K562 (cell line): ENCODE measurements around the gene NACA. TPM values are rescaled to one million over a fixed set of nuclear protein-coding genes. Genes with fewer than 3 reads are reported as not detected.

Experiments used
- BRD9 ChIP-seq: fragments of 450-650 bp; IDR thresholded peaks from 2 replicates; pipeline ENCODE4 v1.6.1; 2018; ENCODE audit warnings: low read depth; ENCODE audit not compliant: partially characterized antibody
- BRF2 ChIP-seq: IDR thresholded peaks from 3 replicates; pipeline ENCODE4 v1.6.1; 2011; ENCODE audit warnings: borderline replicate concordance, mild to moderate bottlenecking; ENCODE audit not compliant: insufficient read length, insufficient read depth
- CCNT2 ChIP-seq: IDR thresholded peaks from 2 replicates; pipeline ENCODE4 v1.6.1; 2011; ENCODE audit warnings: borderline replicate concordance, low read depth, mild to moderate bottlenecking, moderate library complexity, mixed read lengths, low read length; ENCODE audit not compliant: insufficient read length; ENCODE audit errors: extremely low read depth
- CHD4 ChIP-seq: fragments of 200-600 bp; sonication (generic); IDR thresholded peaks from 3 replicates; pipeline ENCODE4 v1.6.1; 2012; ENCODE audit warnings: low read depth, mild to moderate bottlenecking, mixed read lengths, low read length, inconsistent platforms; ENCODE audit not compliant: insufficient read depth, insufficient replicate concordance, poor library complexity, severe bottlenecking
- CXXC5 ChIP-seq: fragments of 250-450 bp; sonication (Bioruptor Pico); IDR thresholded peaks from 2 replicates; pipeline ENCODE4 v1.8.0; 2022; ENCODE audit warnings: inconsistent platforms, mild to moderate bottlenecking, moderate library complexity
- GTF2A2 ChIP-seq: IDR thresholded peaks from 2 replicates; pipeline ENCODE4 v1.6.1; 2016; ENCODE audit warnings: mild to moderate bottlenecking, missing genetic modification characterization, missing compliant biosample characterization
- HBP1 ChIP-seq: fragments of 450-650 bp; formaldehyde crosslinking; IDR thresholded peaks from 2 replicates; pipeline ENCODE4 v1.4.0; 2022; ENCODE audit warnings: missing genetic modification characterization
- HCFC1 ChIP-seq: IDR thresholded peaks from 2 replicates; pipeline ENCODE4 v1.6.1; 2012; ENCODE audit warnings: low read depth, low read length, improper control_type of control experiment
- HES1 ChIP-seq: fragments of 450-650 bp; IDR thresholded peaks from 2 replicates; pipeline ENCODE4 v1.6.1; 2016; ENCODE audit warnings: low read depth, mild to moderate bottlenecking, moderate library complexity
- MAFG ChIP-seq: fragments of 450-650 bp; conservative IDR thresholded peaks from 2 replicates; pipeline ENCODE4 v1.6.1; 2016; ENCODE audit warnings: missing genetic modification characterization, missing compliant biosample characterization
- POLR2AphosphoS5 ChIP-seq: IDR thresholded peaks from 2 replicates; pipeline ENCODE4 v1.6.1; 2011; ENCODE audit warnings: mild to moderate bottlenecking, low read depth, low read length, moderate library complexity; ENCODE audit not compliant: control insufficient read depth, insufficient read depth
- PTBP1 ChIP-seq: fragments of 200-400 bp; formaldehyde crosslinking; IDR thresholded peaks from 2 replicates; pipeline ENCODE4 v1.6.1; 2017; ENCODE audit warnings: low read depth, low read length
- RBM25 ChIP-seq: fragments of 200-400 bp; formaldehyde crosslinking; IDR thresholded peaks from 2 replicates; pipeline ENCODE4 v1.6.1; 2018; ENCODE audit warnings: low read length, low read depth, moderate library complexity; ENCODE audit not compliant: severe bottlenecking
- TCF3 ChIP-seq: sonication (generic); formaldehyde crosslinking; IDR thresholded peaks from 2 replicates; pipeline ENCODE4 v1.4.0; 2020; ENCODE audit warnings: mild to moderate bottlenecking, missing genetic modification reagents
- TRIM28 ChIP-seq: fragments of 450-650 bp; IDR thresholded peaks from 2 replicates; pipeline ENCODE4 v1.6.1; 2017
- ZMIZ1 ChIP-seq, 2 experiments: fragments of 150-350 bp in 1 of 2; IDR thresholded peaks; 2 replicates each; pipeline ENCODE4 v1.6.1; 2012 to 2016; ENCODE audit warnings: low read depth in 2 of 2, low read length in 2 of 2, mild to moderate bottlenecking in 1 of 2, moderate library complexity in 1 of 2
- ZNF717 ChIP-seq: fragments of 250-450 bp; sonication (Bioruptor Pico); IDR thresholded peaks from 2 replicates; pipeline ENCODE4 v1.5.0; 2021
- polyA plus RNA-seq, 8 experiments: library from polyadenylated mRNA; depleted of rRNA in 4 of 8; stranded (reverse) in 5 of 8; unstranded in 3 of 8; fragments of >200 nt; fragmentation: Nextera tagmentation in 2 of 8; fragmentation: Illumina TruSeq in 1 of 8; extraction: Ambion mirVana in 2 of 8; extraction: Trizol in 1 of 8; gene quantifications; 2 replicates each; pipeline versions ENCODE4 v1.2.1 to v1.2.3, GENCODE V29; 2011 to 2014; ENCODE audit warnings: inconsistent platforms in 1 of 8, missing spikeins in 1 of 8
- total RNA-seq, 7 experiments: library from RNA; depleted of rRNA in 6 of 7; stranded (reverse); fragments of >200 nt in 6 of 7; fragmentation: Illumina TruSeq in 2 of 7; extraction: Trizol in 2 of 7; gene quantifications; 2 replicates each; pipeline versions ENCODE4 v1.2.1 to v1.2.3, GENCODE V29; 2011 to 2021; ENCODE audit warnings: low replicate concordance in 1 of 7

Gene NACA
- total and polyA plus RNA-seq, 9 of the 15 experiments (the other 6 are each of a cell fraction or from before 2014, with no cell fraction given), result 1,030 to 2,416 (median 1,645) TPM

- TF ChIP-seq HCFC1, result no peak
- no peak for TF ChIP-seq TRIM28
- TF ChIP-seq RBM25, result no peak
- TF ChIP-seq MAFG, result no peak
- no peak for TF ChIP-seq CHD4
- TF ChIP-seq ZNF717 (CRISPR knock-in tag), result no peak
- TF ChIP-seq BRD9, result peak; percentile 61
- TF ChIP-seq CCNT2, result peak; percentile 50
- no peak for TF ChIP-seq ZMIZ1 (IDR thresholded peaks at IDR 0.05; ENCODE audit: low read depth in 2 of 2, low read length in 2 of 2)
- no peak for TF ChIP-seq CXXC5 (CRISPR knock-in tag)
- TF ChIP-seq BRF2, result no peak
- no peak for TF ChIP-seq HBP1
- no peak for TF ChIP-seq POLR2AphosphoS5
- TF ChIP-seq PTBP1, result no peak
- TF ChIP-seq HES1, result peak; percentile 14; the same call in 1 of the 2 replicates
- no peak for TF ChIP-seq GTF2A2 (tag)
- no peak for TF ChIP-seq TCF3 (CRISPR knock-in tag)
Observed at GRCh38 chr12:56687223-56688128, 37.6 kb downstream of the NACA start (continued).
